Fibroblast of the aortic adventitia (primary cell): ENCODE results near the gene SLIT3. TPM values are rescaled to one million over a fixed set of nuclear protein-coding genes. Genes with fewer than 3 reads are reported as not detected.

Experiments used
- DNase-seq: peaks from one replicate; pipeline ENCODE4 v3.0.0-alpha.2; 2010; ENCODE audit warnings: low read depth
- H3K4me3 ChIP-seq: 2 replicates; pipeline ENCODE4 v1.5.1; 2011; ENCODE audit warnings: low read depth, mild to moderate bottlenecking, control low read depth, low read length, moderate library complexity
- total RNA-seq: library from RNA; depleted of rRNA; stranded (reverse); fragments of >200 nt; gene quantifications from 2 replicates; pipeline ENCODE4 v1.2.3, GENCODE V29; 2012; ENCODE audit warnings: low replicate concordance
- TF ChIP-seq, protein P1 (sequence below): IDR thresholded peaks from 2 replicates; pipeline ENCODE4 v1.5.1; 2011; ENCODE audit warnings: mild to moderate bottlenecking, low read length, control low read depth, inconsistent platforms; ENCODE audit not compliant: insufficient read depth

SLIT3 gene
- total RNA-seq, 1 donor, result 65.3 TPM

DNA sequence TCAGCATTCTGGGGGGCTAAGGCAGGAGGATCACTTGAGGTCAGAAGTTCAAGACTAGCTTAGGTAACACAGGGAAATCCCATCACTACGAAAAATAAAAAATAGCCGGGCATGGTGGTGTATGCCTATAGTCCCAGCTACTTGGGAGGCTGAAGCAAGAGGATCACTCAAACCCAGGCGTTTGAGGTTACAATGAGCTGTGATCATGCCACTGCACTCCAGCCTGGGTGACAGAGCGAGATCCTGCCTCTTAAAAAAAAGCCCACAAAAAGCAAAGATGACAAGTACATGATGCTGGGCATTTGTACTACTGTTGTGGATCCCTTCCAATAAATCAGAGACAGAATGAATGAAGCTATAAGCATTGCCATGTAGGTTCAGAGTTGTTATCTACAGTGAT, 401.7 kb downstream of the SLIT3 start:
- DNase-seq, result no peak
- TF ChIP-seq, protein P1, sequence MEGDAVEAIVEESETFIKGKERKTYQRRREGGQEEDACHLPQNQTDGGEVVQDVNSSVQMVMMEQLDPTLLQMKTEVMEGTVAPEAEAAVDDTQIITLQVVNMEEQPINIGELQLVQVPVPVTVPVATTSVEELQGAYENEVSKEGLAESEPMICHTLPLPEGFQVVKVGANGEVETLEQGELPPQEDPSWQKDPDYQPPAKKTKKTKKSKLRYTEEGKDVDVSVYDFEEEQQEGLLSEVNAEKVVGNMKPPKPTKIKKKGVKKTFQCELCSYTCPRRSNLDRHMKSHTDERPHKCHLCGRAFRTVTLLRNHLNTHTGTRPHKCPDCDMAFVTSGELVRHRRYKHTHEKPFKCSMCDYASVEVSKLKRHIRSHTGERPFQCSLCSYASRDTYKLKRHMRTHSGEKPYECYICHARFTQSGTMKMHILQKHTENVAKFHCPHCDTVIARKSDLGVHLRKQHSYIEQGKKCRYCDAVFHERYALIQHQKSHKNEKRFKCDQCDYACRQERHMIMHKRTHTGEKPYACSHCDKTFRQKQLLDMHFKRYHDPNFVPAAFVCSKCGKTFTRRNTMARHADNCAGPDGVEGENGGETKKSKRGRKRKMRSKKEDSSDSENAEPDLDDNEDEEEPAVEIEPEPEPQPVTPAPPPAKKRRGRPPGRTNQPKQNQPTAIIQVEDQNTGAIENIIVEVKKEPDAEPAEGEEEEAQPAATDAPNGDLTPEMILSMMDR, result no peak
- H3K4me3 ChIP-seq, result no peak overlapping the region

DNA sequence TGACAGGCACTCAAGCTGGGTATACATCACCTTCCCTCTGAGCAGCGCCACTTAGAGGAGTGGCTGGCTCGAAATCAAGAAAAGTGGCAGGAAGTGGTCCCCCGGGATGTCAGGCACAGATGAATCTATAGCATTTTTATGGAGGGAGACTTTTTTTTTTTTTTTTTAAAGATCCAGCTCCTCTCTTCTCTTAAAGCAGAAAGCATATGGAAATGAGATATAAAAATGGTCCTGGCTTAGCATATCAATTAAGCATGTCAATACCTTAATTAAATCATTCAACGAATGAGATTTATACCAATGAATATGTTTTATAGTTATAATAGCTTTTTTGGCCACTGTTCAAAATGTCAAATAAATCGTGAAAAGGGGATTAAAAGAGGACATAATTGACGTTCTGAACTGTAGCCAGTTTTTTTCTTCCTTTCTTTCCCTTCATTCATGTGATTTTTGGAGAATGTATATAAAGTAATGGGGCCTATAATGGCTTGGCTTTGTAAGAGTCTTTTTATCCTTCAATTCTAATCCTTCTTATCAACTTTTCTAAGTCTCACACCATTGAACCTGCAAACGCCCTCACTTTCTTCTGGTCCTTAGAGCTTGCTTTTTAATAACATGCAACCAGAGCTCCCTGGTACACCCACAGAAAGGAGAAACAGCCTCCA, 402.6 kb downstream of the SLIT3 start:
- no peak overlapping the region for H3K4me3 ChIP-seq
- TF ChIP-seq, protein P1, result no peak
- DNase-seq, result no peak

DNA sequence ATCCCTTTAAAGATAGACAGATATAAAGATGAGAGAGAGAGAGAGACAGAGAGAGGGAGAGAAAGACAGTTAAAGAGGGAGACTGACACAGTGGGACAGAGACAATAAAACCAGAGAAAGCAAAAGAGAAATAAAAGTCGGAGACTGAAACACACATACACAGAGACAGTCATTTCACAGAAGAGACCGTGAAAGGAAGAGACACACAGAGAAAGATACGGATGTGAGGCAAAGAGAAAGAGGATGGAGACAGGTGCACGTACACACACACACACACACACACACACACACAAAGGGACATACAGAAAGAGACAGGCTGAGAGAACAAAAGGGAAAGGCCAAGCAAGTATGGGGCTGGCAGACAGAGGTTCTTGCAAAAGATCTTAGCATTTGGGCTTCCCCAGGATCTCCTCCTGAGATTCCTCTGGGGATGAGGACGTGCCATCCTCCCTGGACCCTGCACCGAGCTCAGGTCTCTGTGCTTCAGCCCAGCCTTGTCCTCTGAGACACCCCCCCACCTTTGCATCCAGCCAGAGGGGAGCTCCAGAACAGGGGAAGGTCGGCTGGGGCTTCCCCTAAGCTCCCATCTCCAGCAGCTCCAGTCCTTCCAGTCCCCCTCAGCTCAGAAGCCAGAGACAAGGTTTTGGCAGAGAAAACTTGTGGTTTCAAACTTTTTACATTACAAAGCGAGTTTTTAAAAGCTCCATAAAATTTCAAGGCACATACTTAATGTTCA, 403.4 kb downstream of the SLIT3 start:
- TF ChIP-seq, protein P1, result no peak
- no peak overlapping the region for H3K4me3 ChIP-seq
- DNase-seq, result no peak

DNA sequence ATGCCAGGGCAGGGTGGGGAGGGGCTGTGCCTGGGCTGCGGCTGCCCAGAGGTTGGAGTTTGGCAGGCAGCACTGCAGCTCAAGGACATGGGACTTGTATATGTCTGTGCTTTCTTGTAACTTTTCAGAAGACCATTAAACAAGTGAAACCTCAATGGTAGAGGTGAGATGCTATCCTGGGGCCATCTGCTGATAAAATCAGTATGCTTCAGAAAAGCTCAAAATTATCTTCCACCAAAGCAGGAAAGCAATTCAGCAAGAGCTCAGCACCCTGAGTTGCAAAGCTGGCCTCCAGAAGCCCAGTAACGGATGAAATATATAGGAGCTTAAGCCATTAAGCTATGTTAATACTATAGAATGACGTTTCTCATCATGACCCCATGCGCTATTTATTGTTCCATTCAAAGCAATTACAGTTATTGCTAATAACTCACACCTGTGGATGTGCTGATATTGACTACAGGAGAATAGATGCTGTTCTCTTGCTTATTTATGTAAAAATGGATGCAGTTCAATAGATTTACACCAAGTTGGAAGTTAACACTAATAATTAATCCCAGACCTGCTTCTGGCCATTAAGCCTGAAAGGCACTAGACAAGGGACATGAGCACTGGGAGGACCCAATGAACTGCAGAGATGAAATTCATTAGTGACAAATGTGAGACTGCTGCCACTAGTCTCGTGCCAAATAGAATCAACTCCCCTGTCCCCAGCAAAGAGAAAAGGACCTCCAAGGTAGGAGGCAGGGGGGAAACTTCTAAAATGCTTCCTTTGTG, 405.5 kb downstream of the SLIT3 start:
- DNase-seq, result no peak
- TF ChIP-seq, protein P1, result no peak
- no peak overlapping the region for H3K4me3 ChIP-seq

DNA sequence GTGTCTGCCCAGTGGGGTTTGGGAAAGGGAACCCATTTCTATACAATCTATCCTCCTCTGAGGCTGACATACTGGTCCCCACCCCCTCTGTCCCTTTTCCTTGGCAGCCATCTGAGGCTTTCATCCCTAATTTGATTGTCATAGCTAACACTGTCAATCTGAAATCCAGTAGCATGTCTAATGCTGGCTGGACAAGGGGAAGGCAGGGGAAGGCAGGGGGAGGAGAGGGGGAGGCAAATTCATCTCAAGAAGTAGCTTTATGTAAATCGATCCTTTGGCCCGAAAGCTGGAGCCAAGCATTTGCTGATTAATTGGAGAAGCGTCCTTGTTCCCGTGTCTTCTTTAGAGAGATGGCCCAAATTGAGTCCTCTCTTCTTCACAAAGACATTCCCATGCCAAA, 407.7 kb downstream of the SLIT3 start:
- H3K4me3 ChIP-seq, result no peak overlapping the region
- TF ChIP-seq, protein P1, result no peak
- DNase-seq, result no peak

DNA sequence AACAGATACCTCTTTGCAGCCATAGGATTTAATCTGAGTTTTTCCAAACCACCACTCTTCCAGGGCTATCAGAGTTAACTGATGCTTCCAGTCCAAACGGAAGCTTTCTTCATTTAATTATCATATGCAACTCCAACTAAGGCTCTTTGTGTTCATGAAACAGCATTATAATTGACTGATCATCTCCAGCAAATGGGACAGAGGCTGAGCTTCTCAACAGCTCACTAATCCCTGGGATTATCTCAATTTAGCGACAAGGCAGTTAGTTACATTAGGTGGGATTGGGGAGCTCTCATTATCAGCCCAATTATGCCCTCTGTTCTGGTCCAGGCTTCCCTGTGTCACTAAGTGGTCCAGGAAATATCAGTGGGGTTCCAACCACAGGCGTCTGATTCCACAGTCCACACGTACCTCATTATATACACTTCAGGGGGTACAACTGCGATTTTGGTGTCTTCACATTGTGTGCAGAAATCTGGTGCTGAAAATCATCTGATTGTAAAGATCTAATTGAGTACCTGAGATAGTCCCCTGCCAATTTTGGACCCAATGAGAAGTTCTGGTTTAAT, 408.2 kb downstream of the SLIT3 start:
- TF ChIP-seq, protein P1, result no peak
- DNase-seq, result no peak

More for the DNA sequence above, 408.2 kb downstream of the SLIT3 start:
- H3K4me3 ChIP-seq, result no peak overlapping the region
